Measurements from ENCODE around the gene LDB3. TPM values are rescaled to one million over a fixed set of nuclear protein-coding genes. Genes with fewer than 3 reads are reported as not detected.

LDB3 gene
- total and polyA plus RNA-seq, 2 experiments from 2014 or later = 0.05 to 0.11 TPM

DNA sequence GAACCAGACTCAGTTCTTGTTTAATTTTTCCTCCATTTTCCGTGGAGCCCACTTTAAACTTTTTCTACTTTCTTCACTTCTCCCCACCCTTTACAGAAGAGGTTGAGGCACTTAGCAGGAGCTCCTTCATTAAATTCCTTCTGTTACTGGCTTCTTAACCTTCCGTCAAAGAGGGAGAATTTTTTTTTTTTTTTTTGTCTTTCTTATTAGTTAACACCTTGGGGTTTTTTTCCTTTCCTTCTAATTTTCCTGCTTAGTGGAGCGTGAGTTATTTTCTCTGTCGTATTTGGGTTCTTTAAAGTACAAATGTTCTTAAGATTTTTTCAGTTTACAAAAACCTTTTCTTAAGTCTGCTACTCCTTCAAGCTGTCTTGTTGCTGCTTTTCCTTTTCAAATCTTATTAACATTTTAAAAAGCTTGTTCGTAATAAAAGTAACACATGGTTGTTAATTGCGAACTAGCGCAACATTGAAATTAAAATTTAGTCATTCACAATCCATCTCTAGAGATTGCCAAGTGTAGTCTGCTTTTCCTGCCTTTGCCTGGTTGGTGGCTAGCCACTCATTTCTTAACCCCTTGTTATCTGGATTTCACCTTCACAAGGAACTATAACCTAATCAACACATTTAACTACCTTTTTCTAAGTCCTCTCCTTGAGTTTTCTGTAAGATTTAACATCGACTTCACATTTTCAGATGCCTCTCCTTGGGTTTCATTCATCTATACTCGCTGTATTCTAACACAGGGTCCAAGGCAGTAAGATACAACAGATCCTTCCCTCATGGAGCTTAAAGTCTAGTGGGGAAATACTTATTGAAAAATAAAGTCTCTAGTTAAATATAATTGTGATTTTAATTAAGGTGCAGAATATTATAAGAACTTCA is 90.1 kb downstream of the LDB3 start:
- TF ChIP-seq EZH2phosphoT487 (IDR thresholded peaks at IDR 0.05; ENCODE audit: insufficient read depth, low read depth) = no peak
- no peak for TF ChIP-seq EZH2 (IDR thresholded peaks at IDR 0.05; ENCODE audit: insufficient read depth, poor library complexity, severe bottlenecking)
- peak overlapping the region; percentile 88 for H3K4me3 ChIP-seq
- 13 to 14% methylated on average over 9 of the region's 9 CpGs for WGBS, 2 experiments (ENCODE audit: low coverage in 1 of 2, low lambda C conversion rate in 2 of 2, missing lambda C conversion rate in 2 of 2)
- peak; percentile 50 for DNase-seq
- H3K4me1 ChIP-seq (ENCODE audit: insufficient read depth) = peaks cover 11% of the 10 kb centered on the region; the same call in 1 of the 2 replicates
- H3K4me2 ChIP-seq (ENCODE audit: unreplicated experiment) = peak overlapping the region; percentile 99
- H3K36me3 ChIP-seq (ENCODE audit: low read depth) = no peaks in the 10 kb centered on the region
- no peaks in the 10 kb centered on the region for H3K9me3 ChIP-seq (ENCODE audit: low read depth)
- in situ Hi-C loops (cut with MboI) = no loop called here
- 0 out of 2 replicates have a peak, but pooled peaks cover 14% of the 10 kb centered on the region for H4K20me1 ChIP-seq (ENCODE audit: insufficient read depth)
- no peaks in the 10 kb centered on the region; the same call in 1 of the 2 replicates for H3K9me2 ChIP-seq (ENCODE audit: insufficient read depth)
- H3K79me2 ChIP-seq (ENCODE audit: insufficient read depth) = peaks cover 85% of the 10 kb centered on the region
- H3K27me3 ChIP-seq (replicated peaks; ENCODE audit: insufficient read depth) = no peaks in the 10 kb centered on the region
- H2AFZ ChIP-seq = peak overlapping the region; percentile 67
- H3K9ac ChIP-seq = peak overlapping the region; percentile 99
- H3K27ac ChIP-seq = peak overlapping the region; percentile 99
- H3F3A ChIP-seq (ENCODE audit: insufficient read depth) = peaks cover 19% of the 10 kb centered on the region

DNA sequence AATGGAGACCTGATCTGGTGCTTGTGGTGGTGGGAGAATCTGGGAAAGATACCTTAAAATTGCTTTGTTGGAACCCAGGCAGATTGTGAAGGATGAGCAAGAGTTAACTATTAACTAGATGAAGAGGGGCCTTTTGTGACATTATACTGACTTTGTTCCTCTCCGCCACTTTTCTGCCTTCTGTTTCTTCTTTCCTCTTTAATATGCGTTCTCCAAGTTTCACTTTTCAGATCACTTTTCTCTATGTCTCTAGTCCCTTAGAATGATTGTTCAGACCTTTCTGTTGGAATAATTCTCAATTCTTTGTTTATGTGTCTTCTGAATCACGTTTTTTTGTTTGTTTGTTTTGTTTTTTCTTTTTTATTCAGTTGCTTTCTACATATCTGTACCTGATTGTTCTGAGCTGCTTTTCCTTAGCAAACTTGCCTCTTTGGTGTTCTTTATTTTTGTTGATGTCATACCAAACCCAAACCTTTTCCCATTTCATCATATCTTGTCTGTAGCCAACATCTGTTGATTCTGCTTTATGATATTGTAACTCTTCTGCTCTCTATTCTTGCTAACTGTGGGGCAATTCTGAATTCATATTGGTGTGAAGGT is 90.9 kb downstream of the LDB3 start:
- Histone ChIP-seq H3K9me3 (ENCODE audit: low read depth) (no peaks in the 10 kb centered on the region), H4K20me1 (ENCODE audit: insufficient read depth) (0 out of 2 replicates have a peak, but pooled peaks cover 14% of the 10 kb centered on the region), H3K9ac (peak overlapping the region; percentile 99), H3K4me1 (ENCODE audit: insufficient read depth) (peaks cover 11% of the 10 kb centered on the region; the same call in 1 of the 2 replicates), H3K9me2 (ENCODE audit: insufficient read depth) (no peaks in the 10 kb centered on the region; the same call in 1 of the 2 replicates), H2AFZ (no peak overlapping the region), H3K27ac (peak overlapping the region; percentile 41), H3K27me3 (replicated peaks; ENCODE audit: insufficient read depth) (no peaks in the 10 kb centered on the region), H3K79me2 (ENCODE audit: insufficient read depth) (peaks cover 85% of the 10 kb centered on the region), H3F3A (ENCODE audit: insufficient read depth) (peaks cover 19% of the 10 kb centered on the region), H3K36me3 (ENCODE audit: low read depth) (no peaks in the 10 kb centered on the region), H3K4me2 (ENCODE audit: unreplicated experiment) (peak overlapping the region; percentile 99), H3K4me3 (peak overlapping the region; percentile 88)
- WGBS, 2 experiments (ENCODE audit: low coverage in 1 of 2, low lambda C conversion rate in 2 of 2, missing lambda C conversion rate in 2 of 2) = 27 to 44% methylated on average over 3 of the region's 3 CpGs
- in situ Hi-C loops (cut with MboI) = no loop called here
- no peak for TF ChIP-seq EZH2 (IDR thresholded peaks at IDR 0.05; ENCODE audit: insufficient read depth, poor library complexity, severe bottlenecking)
- TF ChIP-seq EZH2phosphoT487 (IDR thresholded peaks at IDR 0.05; ENCODE audit: insufficient read depth, low read depth) = no peak
- DNase-seq = peak; percentile 38

DNA sequence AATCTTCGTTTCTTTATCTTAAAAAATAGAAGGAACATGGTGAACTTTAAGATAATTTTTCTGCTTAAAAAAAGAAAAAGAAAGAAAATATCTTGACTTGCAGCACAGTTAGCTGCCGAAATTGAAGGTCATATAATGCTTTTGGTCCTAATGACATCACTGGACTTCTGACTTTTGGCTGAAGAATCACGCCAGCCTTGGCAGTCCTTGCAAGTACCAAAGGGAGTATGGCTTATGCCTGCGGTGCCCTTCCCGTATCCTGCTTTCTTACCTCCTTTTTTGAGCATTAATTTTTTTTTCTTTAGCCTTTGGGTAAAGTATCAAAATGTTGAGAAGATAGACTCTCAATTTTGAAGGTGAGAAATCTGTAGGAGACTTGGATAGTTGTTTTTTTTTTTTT is 95.1 kb downstream of the LDB3 start:
- no peak overlapping the region for H3K4me3 ChIP-seq
- H3K4me1 ChIP-seq (ENCODE audit: insufficient read depth) = peaks cover 4% of the 10 kb centered on the region; the same call in 1 of the 2 replicates
- no peaks in the 10 kb centered on the region for H3K9me3 ChIP-seq (ENCODE audit: low read depth)
- H3K27ac ChIP-seq = no peak overlapping the region
- H3F3A ChIP-seq (ENCODE audit: insufficient read depth) = peaks cover 8% of the 10 kb centered on the region
- WGBS, 2 experiments (ENCODE audit: low coverage in 1 of 2, low lambda C conversion rate in 2 of 2, missing lambda C conversion rate in 2 of 2) = 79 to 80% methylated on average over 5 of the region's 5 CpGs
- H3K36me3 ChIP-seq (ENCODE audit: low read depth) = no peaks in the 10 kb centered on the region
- no peaks in the 10 kb centered on the region; the same call in 1 of the 2 replicates for H3K9me2 ChIP-seq (ENCODE audit: insufficient read depth)
- no peak for DNase-seq
- in situ Hi-C loops (cut with MboI) = no loop called here
- peaks cover 100% of the 10 kb centered on the region for H3K79me2 ChIP-seq (ENCODE audit: insufficient read depth)
- no peak overlapping the region for H3K4me2 ChIP-seq (ENCODE audit: unreplicated experiment)
- peaks cover 16% of the 10 kb centered on the region; the same call in 1 of the 2 replicates for H4K20me1 ChIP-seq (ENCODE audit: insufficient read depth)
- H3K27me3 ChIP-seq (replicated peaks; ENCODE audit: insufficient read depth) = no peaks in the 10 kb centered on the region
- H2AFZ ChIP-seq = no peak overlapping the region
- H3K9ac ChIP-seq = no peak overlapping the region
- no peak for TF ChIP-seq EZH2 (IDR thresholded peaks at IDR 0.05; ENCODE audit: insufficient read depth, poor library complexity, severe bottlenecking)
- TF ChIP-seq EZH2phosphoT487 (IDR thresholded peaks at IDR 0.05; ENCODE audit: insufficient read depth, low read depth) = no peak

DNA sequence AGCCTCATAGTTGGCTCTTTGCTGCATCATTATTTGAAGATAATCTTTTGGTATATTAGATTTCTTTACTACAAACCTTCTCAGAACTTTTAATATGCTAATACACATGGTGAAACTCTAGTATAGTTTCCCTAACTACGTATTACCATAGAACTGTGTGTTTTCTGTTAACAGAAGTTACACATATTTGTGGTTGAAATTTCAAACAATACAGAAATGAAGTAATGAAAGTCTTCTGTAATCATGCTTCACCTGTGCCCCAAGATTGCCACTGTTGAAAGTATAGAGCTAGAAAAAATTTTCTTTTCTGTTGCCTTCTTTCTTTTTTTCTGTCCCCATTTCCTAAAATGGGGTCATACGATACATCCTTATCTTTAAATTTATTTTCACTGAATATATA is 97.2 kb downstream of the LDB3 start:
- no peak overlapping the region for H2AFZ ChIP-seq
- no peak overlapping the region for H3K4me2 ChIP-seq (ENCODE audit: unreplicated experiment)
- no peak for DNase-seq
- H3K4me3 ChIP-seq = no peak overlapping the region
- H3K9me2 ChIP-seq (ENCODE audit: insufficient read depth) = no peaks in the 10 kb centered on the region; the same call in 1 of the 2 replicates
- peaks cover 21% of the 10 kb centered on the region; the same call in 1 of the 2 replicates for H4K20me1 ChIP-seq (ENCODE audit: insufficient read depth)
- H3K4me1 ChIP-seq (ENCODE audit: insufficient read depth) = no peaks in the 10 kb centered on the region
- TF ChIP-seq EZH2phosphoT487 (IDR thresholded peaks at IDR 0.05; ENCODE audit: insufficient read depth, low read depth) (no peak), EZH2 (IDR thresholded peaks at IDR 0.05; ENCODE audit: insufficient read depth, poor library complexity, severe bottlenecking) (no peak)
- H3K27ac ChIP-seq = no peak overlapping the region
- H3K27me3 ChIP-seq (replicated peaks; ENCODE audit: insufficient read depth) = no peaks in the 10 kb centered on the region
- peaks cover 100% of the 10 kb centered on the region for H3K79me2 ChIP-seq (ENCODE audit: insufficient read depth)
- no peaks in the 10 kb centered on the region for H3F3A ChIP-seq (ENCODE audit: insufficient read depth)
- 96 to 98% methylated on average over 2 of the region's 2 CpGs for WGBS, 2 experiments (ENCODE audit: low coverage in 1 of 2, low lambda C conversion rate in 2 of 2, missing lambda C conversion rate in 2 of 2)
- in situ Hi-C loops (cut with MboI) = no loop called here
- no peaks in the 10 kb centered on the region for H3K9me3 ChIP-seq (ENCODE audit: low read depth)
- no peak overlapping the region for H3K9ac ChIP-seq
- no peaks in the 10 kb centered on the region for H3K36me3 ChIP-seq (ENCODE audit: low read depth)
